ENCODE results near the gene SYNDIG1.

SYNDIG1 gene

DNA sequence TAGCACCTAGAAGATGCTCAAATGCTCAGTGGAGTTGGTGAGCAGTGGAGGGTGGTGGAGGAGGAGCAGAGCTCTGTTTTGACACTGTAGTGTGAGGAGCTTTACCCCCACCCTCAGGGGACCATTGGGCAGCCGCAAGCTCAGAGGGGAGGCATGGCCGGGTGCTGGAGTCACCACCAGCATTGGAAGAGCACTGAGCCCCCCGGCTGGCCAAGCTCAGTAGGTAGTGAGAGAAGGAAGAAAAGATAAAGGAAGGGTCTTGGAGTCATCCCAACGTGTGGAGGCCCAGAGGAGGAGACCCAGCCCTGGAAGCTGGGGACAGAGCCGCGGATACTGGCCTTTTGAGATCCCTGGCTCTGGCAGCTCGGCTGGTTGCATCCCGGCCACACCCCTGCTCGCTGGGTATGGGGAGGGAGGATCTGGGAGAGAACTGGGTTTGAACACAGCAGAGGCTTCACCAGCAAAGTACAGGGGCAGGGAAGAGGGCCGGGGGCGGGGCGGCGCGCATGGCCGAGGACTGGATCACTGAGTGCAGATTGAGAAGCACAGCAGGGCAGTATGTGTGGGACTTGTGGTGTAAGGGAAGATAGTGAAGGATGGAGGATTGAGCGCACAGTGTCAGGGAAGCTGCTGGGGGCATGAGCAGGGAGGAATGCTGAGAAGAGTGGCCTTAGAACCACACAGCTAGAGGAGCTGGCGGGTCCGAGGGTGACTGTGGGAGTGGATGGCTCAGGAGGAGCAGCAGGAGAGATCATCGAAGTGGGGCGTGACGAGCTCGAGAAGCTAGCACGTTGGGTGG lies 24.4 kb downstream of the SYNDIG1 start:
- H3K27ac ChIP-seq: no peak overlapping the region
- TF ChIP-seq, protein P1, sequence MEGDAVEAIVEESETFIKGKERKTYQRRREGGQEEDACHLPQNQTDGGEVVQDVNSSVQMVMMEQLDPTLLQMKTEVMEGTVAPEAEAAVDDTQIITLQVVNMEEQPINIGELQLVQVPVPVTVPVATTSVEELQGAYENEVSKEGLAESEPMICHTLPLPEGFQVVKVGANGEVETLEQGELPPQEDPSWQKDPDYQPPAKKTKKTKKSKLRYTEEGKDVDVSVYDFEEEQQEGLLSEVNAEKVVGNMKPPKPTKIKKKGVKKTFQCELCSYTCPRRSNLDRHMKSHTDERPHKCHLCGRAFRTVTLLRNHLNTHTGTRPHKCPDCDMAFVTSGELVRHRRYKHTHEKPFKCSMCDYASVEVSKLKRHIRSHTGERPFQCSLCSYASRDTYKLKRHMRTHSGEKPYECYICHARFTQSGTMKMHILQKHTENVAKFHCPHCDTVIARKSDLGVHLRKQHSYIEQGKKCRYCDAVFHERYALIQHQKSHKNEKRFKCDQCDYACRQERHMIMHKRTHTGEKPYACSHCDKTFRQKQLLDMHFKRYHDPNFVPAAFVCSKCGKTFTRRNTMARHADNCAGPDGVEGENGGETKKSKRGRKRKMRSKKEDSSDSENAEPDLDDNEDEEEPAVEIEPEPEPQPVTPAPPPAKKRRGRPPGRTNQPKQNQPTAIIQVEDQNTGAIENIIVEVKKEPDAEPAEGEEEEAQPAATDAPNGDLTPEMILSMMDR (IDR thresholded peaks at IDR 0.05; ENCODE audit: low read depth, low read length, missing control alignments): no peak
- no peak overlapping the region for H3K4me3 ChIP-seq (ENCODE audit: low read depth, low read length)
- no peaks in the 10 kb centered on the region for H3K27me3 ChIP-seq (replicated peaks)
- in situ Hi-C loops (cut with HindIII; ENCODE audit: low pct_ligation_motif_present, low sequenced_read_pairs): no loop called here
- DNase-seq: no peak
- no peaks in the 10 kb centered on the region for H3K36me3 ChIP-seq (replicated peaks)

DNA sequence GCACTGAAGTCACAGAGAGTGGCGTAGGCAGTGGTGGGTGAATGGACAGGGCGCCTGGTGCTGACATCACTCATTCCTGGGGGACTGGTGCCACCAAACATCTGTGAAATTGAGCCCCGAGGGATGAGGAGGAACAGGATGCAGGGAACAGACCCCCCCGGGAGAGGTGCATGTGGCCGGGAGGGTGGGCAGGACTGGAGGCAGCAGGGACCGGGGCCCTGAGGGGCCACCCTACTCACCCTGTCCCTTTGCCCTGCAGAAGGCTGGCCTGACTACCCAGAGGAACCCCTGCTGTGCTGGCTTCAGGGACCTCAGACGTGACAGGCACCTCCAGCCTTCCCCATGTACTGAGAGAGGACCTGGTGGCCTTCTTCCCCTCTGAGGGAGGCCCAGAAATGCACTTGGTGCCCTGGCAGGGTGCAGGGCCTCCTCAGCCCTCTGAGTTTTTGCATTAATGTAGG lies 25.1 kb downstream of the SYNDIG1 start:
- TF ChIP-seq, protein P1 (IDR thresholded peaks at IDR 0.05; ENCODE audit: low read depth, low read length, missing control alignments): no peak
- no peaks in the 10 kb centered on the region for H3K36me3 ChIP-seq (replicated peaks)
- in situ Hi-C loops (cut with HindIII; ENCODE audit: low pct_ligation_motif_present, low sequenced_read_pairs): no loop called here
- H3K27me3 ChIP-seq (replicated peaks): no peaks in the 10 kb centered on the region
- DNase-seq: no peak
- no peak overlapping the region for H3K4me3 ChIP-seq (ENCODE audit: low read depth, low read length)
- H3K27ac ChIP-seq: no peak overlapping the region

DNA sequence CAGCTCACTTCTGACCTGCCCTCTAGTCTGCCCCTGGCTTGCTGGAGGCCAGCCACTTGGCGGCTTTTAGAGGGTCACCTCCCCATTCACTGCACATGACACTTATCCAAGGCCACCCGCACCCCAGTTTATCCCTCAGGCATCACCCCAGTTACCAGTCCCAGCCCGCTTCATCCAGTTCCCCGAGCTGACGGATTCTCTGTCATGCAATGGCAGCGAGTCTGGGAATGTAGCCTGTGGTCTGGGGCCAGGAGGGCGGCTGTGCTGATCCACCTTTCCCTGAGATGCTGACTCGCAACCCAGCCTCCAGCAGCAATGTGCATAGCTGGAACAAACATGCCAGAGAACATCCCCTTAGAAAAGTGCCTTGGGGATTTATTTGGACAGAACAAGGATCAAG lies 25.8 kb downstream of the SYNDIG1 start:
- in situ Hi-C loops (cut with HindIII; ENCODE audit: low pct_ligation_motif_present, low sequenced_read_pairs): no loop called here
- TF ChIP-seq, protein P1 (IDR thresholded peaks at IDR 0.05; ENCODE audit: low read depth, low read length, missing control alignments): no peak
- Histone ChIP-seq H3K36me3 (replicated peaks) (no peaks in the 10 kb centered on the region), H3K27ac (no peak overlapping the region), H3K4me3 (ENCODE audit: low read depth, low read length) (no peak overlapping the region), H3K27me3 (replicated peaks) (no peaks in the 10 kb centered on the region)
- DNase-seq: no peak

DNA sequence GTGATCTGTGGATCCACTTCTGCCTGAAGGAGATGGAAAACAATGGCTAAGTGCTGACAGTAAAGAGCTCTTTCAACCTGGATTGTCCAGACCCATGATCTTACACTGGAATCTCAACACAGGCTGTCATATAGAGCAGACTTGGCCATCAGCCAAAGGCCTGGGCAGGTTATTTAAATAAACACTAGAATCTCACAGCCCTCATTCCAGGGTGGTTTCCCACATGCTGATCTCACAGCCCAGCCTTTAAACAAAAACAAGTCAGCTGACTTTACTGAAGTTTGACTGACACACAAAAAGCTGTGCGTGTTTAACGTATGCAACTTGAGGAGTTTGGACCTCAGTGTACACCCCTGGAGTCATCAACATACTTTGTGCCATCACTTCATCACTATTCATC lies 28.4 kb downstream of the SYNDIG1 start:
- Histone ChIP-seq H3K27me3 (replicated peaks) (no peaks in the 10 kb centered on the region), H3K27ac (no peak overlapping the region), H3K36me3 (replicated peaks) (no peaks in the 10 kb centered on the region), H3K4me3 (ENCODE audit: low read depth, low read length) (no peak overlapping the region)
- peak; percentile 33 for DNase-seq
- in situ Hi-C loops (cut with HindIII; ENCODE audit: low pct_ligation_motif_present, low sequenced_read_pairs): no loop called here
- TF ChIP-seq, protein P1 (IDR thresholded peaks at IDR 0.05; ENCODE audit: low read depth, low read length, missing control alignments): no peak

DNA sequence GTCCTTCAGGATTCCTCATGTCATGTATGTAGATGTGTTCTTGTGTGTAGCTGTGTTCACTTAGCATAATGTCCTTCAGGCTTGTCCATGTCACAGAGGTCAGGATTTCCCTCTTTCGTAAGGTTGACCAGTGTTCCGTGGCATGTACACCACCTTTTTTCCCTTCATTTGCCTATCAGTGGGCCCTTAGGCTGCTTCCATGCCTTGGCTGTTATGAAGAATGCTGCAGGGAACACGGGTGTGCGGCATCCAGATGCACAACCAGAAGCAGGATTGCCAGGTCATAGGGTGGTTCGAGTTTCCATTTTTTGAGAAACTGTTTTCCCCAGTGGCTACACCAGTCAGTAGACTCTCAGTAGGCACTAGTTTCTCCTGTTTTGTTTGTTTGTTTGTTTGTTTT lies 29.2 kb downstream of the SYNDIG1 start:
- TF ChIP-seq, protein P1 (IDR thresholded peaks at IDR 0.05; ENCODE audit: low read depth, low read length, missing control alignments): no peak
- Histone ChIP-seq H3K36me3 (replicated peaks) (no peaks in the 10 kb centered on the region), H3K27ac (no peak overlapping the region), H3K27me3 (replicated peaks) (no peaks in the 10 kb centered on the region), H3K4me3 (ENCODE audit: low read depth, low read length) (no peak overlapping the region)
- in situ Hi-C loops (cut with HindIII; ENCODE audit: low pct_ligation_motif_present, low sequenced_read_pairs): no loop called here
- DNase-seq: no peak

DNA sequence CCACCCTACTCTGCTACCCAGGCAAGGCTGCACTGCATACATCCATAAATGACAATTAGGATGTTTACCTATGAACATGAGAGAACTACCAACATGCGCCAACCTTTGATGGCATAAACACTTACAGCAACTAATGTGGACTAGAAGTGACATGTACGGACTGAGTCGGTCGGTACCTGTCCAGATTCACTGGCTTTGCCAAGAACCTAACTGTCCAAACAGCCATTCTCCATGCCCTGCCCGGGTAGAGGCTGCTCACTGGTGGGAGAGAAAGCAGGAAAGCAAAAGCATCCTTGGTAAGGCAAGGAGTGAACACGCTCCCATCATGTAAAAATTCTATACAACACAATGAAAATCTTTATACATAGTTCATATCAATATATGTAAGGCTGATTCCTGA lies 30.0 kb downstream of the SYNDIG1 start:
- TF ChIP-seq, protein P1 (IDR thresholded peaks at IDR 0.05; ENCODE audit: low read depth, low read length, missing control alignments): no peak
- in situ Hi-C loops (cut with HindIII; ENCODE audit: low pct_ligation_motif_present, low sequenced_read_pairs): no loop called here
- Histone ChIP-seq H3K27me3 (replicated peaks) (no peaks in the 10 kb centered on the region), H3K36me3 (replicated peaks) (no peaks in the 10 kb centered on the region), H3K27ac (no peak overlapping the region), H3K4me3 (ENCODE audit: low read depth, low read length) (no peak overlapping the region)
- no peak for DNase-seq

All from brain microvascular endothelial cell (primary cell).